Adrenal gland (tissue), 5 donors: ENCODE data around the gene MEIS3.

ENCODE experiments used
- CTCF ChIP-seq, 6 experiments: fragments of 450-650 bp in 4 of 6; fragments of 200-600 bp in 2 of 6; sonication (generic) in 1 of 6; IDR thresholded peaks; 1 replicate in 5 of 6; 2 replicates in 1 of 6; pipeline versions ENCODE4 v1.5.1 to v1.8.0; 2016 to 2021; ENCODE audit warnings: antibody characterized with exemption in 6 of 6, mild to moderate bottlenecking in 2 of 6, moderate library complexity in 1 of 6
- POLR2A ChIP-seq, 2 donors: fragments of 450-650 bp; IDR thresholded peaks; one replicate each; pipeline ENCODE4 v1.6.1; 2017; ENCODE audit warnings: antibody characterized with exemption in 2 of 2, mild to moderate bottlenecking in 2 of 2, moderate library complexity in 1 of 2
- donor health status: DM: no; HTN: no; CAD: no.

GRCh38 chr19:47415953-47416642 lies 3.2 kb downstream of the MEIS3 start:
- no peak for TF ChIP-seq CTCF (IDR thresholded peaks at IDR 0.05)
- no peak for TF ChIP-seq POLR2A (IDR thresholded peaks at IDR 0.05)
